IMR-90 (cell line): ENCODE measurements around the gene OPCML. TPM values are rescaled to one million over a fixed set of nuclear protein-coding genes. Genes with fewer than 3 reads are reported as not detected.

Experiments
- ATAC-seq: fragments of 200-7000 bp; cut with Tn5 transposase; 2 replicates; pipeline ENCODE4 v1.9.1; 2020; ENCODE audit warnings: low read depth, mild to moderate bottlenecking, moderate library complexity
- BruUV-seq: library from RNA; stranded (reverse); fragments of 400-500 nt; replicated peaks from 2 replicates; lab custom pipeline; 2021; lab: Mats Ljungman, UMichigan
- CTCF ChIA-PET: fragments of 300-600 bp; formaldehyde crosslinking; extraction: SDS; loops from one replicate; lab custom pipeline; 2021; ENCODE audit warnings: antibody characterized with exemption; lab: Yijun Ruan, JAX
- POLR2A ChIA-PET: fragments of 300-600 bp; sonication (Branson Sonifier 250); formaldehyde crosslinking; loops from one replicate; lab custom pipeline; 2022; ENCODE audit warnings: antibody characterized with exemption; ENCODE audit not compliant: unreplicated experiment; lab: Charles Lee
- DNase-seq: peaks from one replicate; pipeline ENCODE4 v3.0.0; 2013
- H2AFZ ChIP-seq: replicated peaks from 2 replicates; pipeline ENCODE3; 2013; ENCODE audit warnings: low read length, mild to moderate bottlenecking; ENCODE audit not compliant: poor library complexity
- H2AK5ac ChIP-seq: 2 replicates; pipeline ENCODE4 v1.6.1; 2013; ENCODE audit warnings: low read depth, low read length, inconsistent platforms
- H2AK9ac ChIP-seq: replicated peaks from 2 replicates; pipeline ENCODE3; 2013; ENCODE audit warnings: mild to moderate bottlenecking, low read depth, low read length, moderate library complexity; ENCODE audit not compliant: poor library complexity
- H2BK120ac ChIP-seq: 2 replicates; pipeline ENCODE4 v1.6.1; 2013; ENCODE audit warnings: low read depth, low read length, inconsistent platforms
- H2BK15ac ChIP-seq: 3 replicates; pipeline ENCODE4 v1.6.1; 2013; ENCODE audit warnings: low read depth, low read length, inconsistent platforms
- H2BK20ac ChIP-seq: 2 replicates; pipeline ENCODE4 v1.6.1; 2013; ENCODE audit warnings: low read depth, mild to moderate bottlenecking, inconsistent platforms, low read length, moderate library complexity
- H2BK5ac ChIP-seq: 2 replicates; pipeline ENCODE4 v1.6.1; 2013; ENCODE audit warnings: mild to moderate bottlenecking, low read depth, low read length, inconsistent platforms; ENCODE audit not compliant: poor library complexity, severe bottlenecking
- H3K14ac ChIP-seq: replicated peaks from 2 replicates; pipeline ENCODE4 v1.6.1; 2013; ENCODE audit warnings: low read depth, low read length, inconsistent platforms
- H3K18ac ChIP-seq: 2 replicates; pipeline ENCODE4 v1.6.1; 2013; ENCODE audit warnings: low read depth, low read length, control low read depth
- H3K23ac ChIP-seq: 2 replicates; pipeline ENCODE4 v1.6.1; 2013; ENCODE audit warnings: low read depth, low read length, inconsistent platforms
- H3K27ac ChIP-seq: 2 replicates; pipeline ENCODE4 v1.5.1; 2013; ENCODE audit warnings: mild to moderate bottlenecking, control low read depth, low read length; ENCODE audit not compliant: insufficient read depth
- H3K27me3 ChIP-seq: 2 replicates; pipeline ENCODE4 v1.6.1; 2013; ENCODE audit warnings: low read length; ENCODE audit not compliant: control insufficient read depth, insufficient read depth
- H3K36me3 ChIP-seq: 2 replicates; pipeline ENCODE4 v1.6.1; 2013; ENCODE audit warnings: low read length, mixed read lengths; ENCODE audit not compliant: control insufficient read depth, insufficient read depth
- H3K4ac ChIP-seq: 2 replicates; pipeline ENCODE4 v1.6.1; 2013; ENCODE audit warnings: low read depth, low read length, inconsistent platforms
- H3K4me1 ChIP-seq: 2 replicates; pipeline ENCODE4 v1.6.1; 2013; ENCODE audit warnings: low read length, mixed read lengths; ENCODE audit not compliant: control insufficient read depth, insufficient read depth
- H3K4me2 ChIP-seq: 2 replicates; pipeline ENCODE4 v1.6.1; 2013; ENCODE audit warnings: low read depth, mild to moderate bottlenecking, control low read depth, low read length, moderate library complexity
- H3K4me3 ChIP-seq: 2 replicates; pipeline ENCODE4 v1.5.1; 2013; ENCODE audit warnings: low read depth, mild to moderate bottlenecking, control low read depth, low read length, moderate library complexity; ENCODE audit not compliant: insufficient read depth
- H3K56ac ChIP-seq: 2 replicates; pipeline ENCODE4 v1.6.1; 2013; ENCODE audit warnings: low read length, inconsistent platforms; ENCODE audit not compliant: insufficient read depth; ENCODE audit errors: extremely low read depth
- H3K79me1 ChIP-seq, 2 experiments: 2 replicates each; pipeline ENCODE4 v1.6.1; 2013; ENCODE audit warnings: low read length in 2 of 2, inconsistent platforms in 1 of 2, low read depth in 1 of 2
- H3K9ac ChIP-seq: 2 replicates; pipeline ENCODE4 v1.6.1; 2013; ENCODE audit warnings: low read depth, low read length, control low read depth
- H3K9me1 ChIP-seq: 2 replicates; pipeline ENCODE4 v1.6.1; 2013; ENCODE audit warnings: low read length, inconsistent platforms; ENCODE audit not compliant: insufficient read depth
- H3K9me3 ChIP-seq: 2 replicates; pipeline ENCODE4 v1.6.1; 2013; ENCODE audit warnings: low read length; ENCODE audit not compliant: control insufficient read depth, insufficient read depth
- H4K20me1 ChIP-seq: 2 replicates; pipeline ENCODE4 v1.6.1; 2013; ENCODE audit warnings: low read length, inconsistent platforms; ENCODE audit not compliant: insufficient read depth
- H4K5ac ChIP-seq: 2 replicates; pipeline ENCODE4 v1.6.1; 2013; ENCODE audit warnings: mild to moderate bottlenecking, low read depth, low read length, control low read depth
- H4K8ac ChIP-seq, 2 experiments: 2 replicates each; pipeline ENCODE4 v1.6.1; 2013; ENCODE audit warnings: low read depth in 2 of 2, low read length in 2 of 2, control low read depth in 1 of 2, inconsistent platforms in 1 of 2
- H4K91ac ChIP-seq: 2 replicates; pipeline ENCODE4 v1.6.1; 2013; ENCODE audit warnings: low read depth, low read length, inconsistent platforms; ENCODE audit not compliant: insufficient read depth
- BHLHE40 ChIP-seq: fragments of 150-350 bp; IDR thresholded peaks from 2 replicates; pipeline ENCODE4 v1.6.1; 2016; ENCODE audit warnings: mild to moderate bottlenecking, low read depth, low read length
- CHD1 ChIP-seq: IDR thresholded peaks from 2 replicates; pipeline ENCODE4 v1.6.1; 2012; ENCODE audit warnings: low read depth, low read length, improper control_type of control experiment
- ELK1 ChIP-seq: fragments of 150-350 bp; IDR thresholded peaks from 2 replicates; pipeline ENCODE4 v1.6.1; 2016; ENCODE audit warnings: low read depth, mild to moderate bottlenecking, low read length, moderate library complexity, borderline replicate concordance
- MXI1 ChIP-seq: IDR thresholded peaks from 2 replicates; pipeline ENCODE4 v1.6.1; 2012; ENCODE audit warnings: low read depth, mild to moderate bottlenecking, low read length, moderate library complexity, borderline replicate concordance
- NFE2L2 ChIP-seq: fragments of 150-350 bp; IDR thresholded peaks from 2 replicates; pipeline ENCODE4 v1.6.1; 2016; ENCODE audit warnings: low read depth, mild to moderate bottlenecking, low read length
- POLR2A ChIP-seq: IDR thresholded peaks from 2 replicates; pipeline ENCODE4 v1.6.1; 2012; ENCODE audit warnings: mild to moderate bottlenecking, low read depth, low read length
- RCOR1 ChIP-seq: IDR thresholded peaks from 2 replicates; pipeline ENCODE4 v1.6.1; 2012; ENCODE audit warnings: mild to moderate bottlenecking, low read length, improper control_type of control experiment; ENCODE audit not compliant: insufficient replicate concordance
- SMC3 ChIP-seq: fragments of 150-350 bp; IDR thresholded peaks from 2 replicates; pipeline ENCODE4 v1.6.1; 2016; ENCODE audit warnings: low read depth, mild to moderate bottlenecking, antibody characterized with exemption, low read length, moderate library complexity
- USF2 ChIP-seq: fragments of 150-350 bp; IDR thresholded peaks from 2 replicates; pipeline ENCODE4 v1.6.1; 2017; ENCODE audit warnings: mild to moderate bottlenecking, antibody characterized with exemption, low read length, low read depth
- WGBS, 2 experiments: methylation state at CpG; one replicate each; pipeline versions ENCODE4 v1.1.5 to v1.1.7; 2013; ENCODE audit warnings: missing lambda C conversion rate in 2 of 2; ENCODE audit not compliant: insufficient read length in 1 of 2; ENCODE audit errors: extremely low coverage in 2 of 2; 5-methylcytosine and 5-hydroxymethylcytosine counted together
- dilution Hi-C: fragments of 300-500 bp; cut with HindIII; formaldehyde crosslinking; loops from one replicate; pipeline ENCODE4 v1.14.3; 2018; ENCODE audit warnings: low sequenced_read_pairs; ENCODE audit not compliant: unreplicated experiment
- in situ Hi-C: fragments of 300-500 bp; cut with MboI; formaldehyde crosslinking; loops from 3 replicates; pipeline ENCODE4 v1.14.3; 2019; ENCODE audit warnings: low sequenced_read_pairs, inconsistent platforms, mixed read lengths
- intact Hi-C: fragments of 100-400 bp; cut with micrococcal nuclease; formaldehyde crosslinking; loops from 2 replicates; pipeline ENCODE4 v1.10.0; 2022
- polyA plus RNA-seq, 3 experiments: library from polyadenylated mRNA; depleted of rRNA; stranded (reverse); fragments of >200 nt; gene quantifications; 2 replicates each; pipeline ENCODE4 v1.2.3, GENCODE V29; 2012; ENCODE audit warnings: low replicate concordance in 1 of 3
- total RNA-seq: library from RNA; depleted of rRNA; stranded (reverse); fragments of >200 nt; gene quantifications from 2 replicates; pipeline ENCODE4 v1.2.3, GENCODE V29; 2012

The OPCML gene
- total and polyA plus RNA-seq, 2 of the 4 experiments (the other 2 are of a cell fraction), result under 0.01 to 2.6 TPM

- Histone ChIP-seq H2AK5ac (no peak overlapping the region), H3K79me1 (no peaks in the 10 kb centered on the region), H2BK120ac (no peak overlapping the region), H4K8ac (no peak overlapping the region), H3K9ac (no peak overlapping the region), H4K20me1 (no peaks in the 10 kb centered on the region), H3K27ac (no peak overlapping the region), H3K14ac (no peak overlapping the region), H3K36me3 (no peaks in the 10 kb centered on the region), H2AK9ac (no peak overlapping the region), H2BK20ac (no peak overlapping the region), H3K4ac (no peak overlapping the region), H2BK5ac (no peak overlapping the region), H3K18ac (no peak overlapping the region), H3K4me1 (no peaks in the 10 kb centered on the region), H3K9me3 (peaks cover 35% of the 10 kb centered on the region), H3K23ac (no peak overlapping the region), H3K4me3 (no peak overlapping the region), H3K4me2 (no peak overlapping the region), H2AFZ (no peak overlapping the region), H3K27me3 (no peaks in the 10 kb centered on the region), H2BK15ac (no peak overlapping the region), H3K56ac (no peak overlapping the region), H4K5ac (no peak overlapping the region), H4K91ac (no peak overlapping the region), H3K9me1 (no peaks in the 10 kb centered on the region)
- POLR2A ChIA-PET, result no interaction called here
- no CpG with 5 or more reads among the region's 11 CpGs for WGBS, 2 experiments
- ATAC-seq, result no peak
- no peak for TF ChIP-seq CHD1
- no peak for TF ChIP-seq USF2
- no peak for TF ChIP-seq BHLHE40
- TF ChIP-seq RCOR1, result no peak
- no peak for TF ChIP-seq SMC3
- no peak for TF ChIP-seq ELK1
- no peak for TF ChIP-seq NFE2L2
- TF ChIP-seq MXI1, result no peak
- no peak for TF ChIP-seq POLR2A
- in situ Hi-C loops, result no loop called here
- CTCF ChIA-PET, result no interaction called here
- no TSS peak for BruUV-seq
- intact Hi-C loops, result no loop called here
- dilution Hi-C loops, result no loop called here
- no peak for DNase-seq
These were observed 23.8 kb downstream of the OPCML start for GRCh38 chr11:133508468-133508867.
